ENCODE measurements around the gene OR4A16. TPM values are rescaled to one million over a fixed set of nuclear protein-coding genes. Genes with fewer than 3 reads are reported as not detected.

Gene OR4A16
- total RNA-seq, 2 experiments from 2014 or later: not detected

DNA sequence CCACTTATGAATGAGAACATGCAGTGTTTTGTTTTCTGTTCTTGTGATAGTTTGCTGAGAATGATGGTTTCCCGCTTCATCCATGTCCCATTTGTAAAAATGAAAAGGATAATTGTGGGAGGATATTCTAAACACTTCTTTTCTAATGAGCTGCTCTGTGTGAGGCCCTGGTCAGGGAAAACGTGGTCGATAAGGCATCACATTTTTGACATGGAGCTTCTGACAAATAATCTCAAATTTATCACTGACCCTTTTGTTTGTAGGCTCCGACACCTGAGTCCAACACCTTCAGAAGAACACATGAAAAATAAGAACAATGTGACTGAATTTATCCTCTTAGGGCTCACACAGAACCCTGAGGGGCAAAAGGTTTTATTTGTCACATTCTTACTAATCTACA, 24.7 kb downstream of the OR4A16 start, which contains the start of gene OR4A15:
OR4A15 (plus strand) TSS at position 301 of the 400 bp plus-strand sequence; CDS start at position 301, 0 bp downstream.
- DNase-seq (no peak), ATAC-seq (no peak)
- H3K9me3 Mint-ChIP-seq: peaks cover 32% of the 10 kb centered on the region
- POLR2A ChIA-PET: no interaction called here
- H3K36me3 Mint-ChIP-seq (ENCODE audit: low read depth): no peaks in the 10 kb centered on the region
- no peaks in the 10 kb centered on the region for H3K27me3 Mint-ChIP-seq
- H3K4me3 Mint-ChIP-seq: no peak within 1 kb of the TSS
- intact Hi-C loops (cut with micrococcal nuclease): loop anchor here (10.0 kb wide), 1 partner anchor 83 kb away; no protein-coding TSS in a partner anchor
- TF ChIP-seq CTCF (IDR thresholded peaks at IDR 0.05): no peak
- no peaks in the 10 kb centered on the region for H3K4me1 Mint-ChIP-seq (ENCODE audit: low read depth)
- CTCF ChIA-PET: interaction anchor here (2.3 kb wide), 1 partner anchor 16 kb away, joined by 4 read pairs; no protein-coding TSS in a partner anchor
- H3K27ac Mint-ChIP-seq: no peak within 1 kb of the TSS

Other genes starting within 250 kb of the OR4A16 start
- gene TRIM48, start 81.0 kb upstream of the OR4A16 start, total RNA-seq: not detected
- not detected for gene OR4A15, start 24.8 kb downstream of the OR4A16 start, total RNA-seq
- not detected for gene OR4C15, start 211.3 kb downstream of the OR4A16 start, total RNA-seq
- not detected for gene OR4C16, start 228.9 kb downstream of the OR4A16 start, total RNA-seq